Measurements from ENCODE around the gene GARS1. TPM values are rescaled to one million over a fixed set of nuclear protein-coding genes. Genes with fewer than 3 reads are reported as not detected.
A peak's percentile ranks its signal among the peaks of the same experiment; 100 is the strongest.

The GARS1 gene
- total and polyA plus RNA-seq, 2 donors (not counting 1 experiment from before 2014, with no cell fraction given): 322 to 669 TPM

GRCh38 chr7:30559611-30560010, 35.1 kb upstream of the GARS1 start:
- TF ChIP-seq EZH2 (IDR thresholded peaks at IDR 0.05; ENCODE audit: low read length, missing control alignments): no peak
- TF ChIP-seq CTCF (conservative IDR thresholded peaks at IDR 0.05 in 1 of 2, IDR thresholded peaks at IDR 0.05 in 1 of 2; ENCODE audit: low read depth in 1 of 2, low read length in 2 of 2): no peak
- Histone ChIP-seq H3K9me3 (ENCODE audit: control insufficient read depth, insufficient read depth, low read depth, low read length) (no peaks in the 10 kb centered on the region), H3K4me1 (ENCODE audit: control insufficient read depth, extremely low read depth, insufficient read depth, low read length) (peaks cover 11% of the 10 kb centered on the region), H3K27me3 (ENCODE audit: control insufficient read depth, insufficient read depth, low read length) (no peaks in the 10 kb centered on the region), H3K4me3 (replicated peaks in 1 of 4; ENCODE audit: control extremely low read depth in 1 of 4, insufficient read depth in 1 of 4, low read depth in 3 of 4, low read length in 4 of 4) (no peak overlapping the region), H3K27ac (ENCODE audit: insufficient read depth, low read length) (no peak overlapping the region), H4K20me1 (ENCODE audit: control insufficient read depth, extremely low read depth, insufficient read depth, low read length) (no peaks in the 10 kb centered on the region), H3K9ac (ENCODE audit: insufficient read depth, low read length) (no peak overlapping the region), H3K4me2 (ENCODE audit: extremely low read depth, insufficient read depth, low read length) (no peak overlapping the region), H2AFZ (ENCODE audit: low read length) (no peak overlapping the region), H3K36me3 (ENCODE audit: control insufficient read depth, insufficient read depth, low read length) (peaks cover 2% of the 10 kb centered on the region), H3K79me2 (ENCODE audit: control insufficient read depth, insufficient read depth, low read length) (no peaks in the 10 kb centered on the region)
- peak in 1 of 2 donors; percentile 9 for DNase-seq (ENCODE audit: low read depth in 2 of 2)

- Histone ChIP-seq H3K4me1 (ENCODE audit: control insufficient read depth, extremely low read depth, insufficient read depth, low read length) (peaks cover 11% of the 10 kb centered on the region), H3K4me3 (replicated peaks in 1 of 4; ENCODE audit: control extremely low read depth in 1 of 4, insufficient read depth in 1 of 4, low read depth in 3 of 4, low read length in 4 of 4) (no peak overlapping the region), H3K9ac (ENCODE audit: insufficient read depth, low read length) (no peak overlapping the region), H3K9me3 (ENCODE audit: control insufficient read depth, insufficient read depth, low read depth, low read length) (no peaks in the 10 kb centered on the region), H3K27ac (ENCODE audit: insufficient read depth, low read length) (no peak overlapping the region), H4K20me1 (ENCODE audit: control insufficient read depth, extremely low read depth, insufficient read depth, low read length) (no peaks in the 10 kb centered on the region), H2AFZ (ENCODE audit: low read length) (no peak overlapping the region), H3K4me2 (ENCODE audit: extremely low read depth, insufficient read depth, low read length) (no peak overlapping the region), H3K36me3 (ENCODE audit: control insufficient read depth, insufficient read depth, low read length) (peaks cover 2% of the 10 kb centered on the region), H3K27me3 (ENCODE audit: control insufficient read depth, insufficient read depth, low read length) (no peaks in the 10 kb centered on the region), H3K79me2 (ENCODE audit: control insufficient read depth, insufficient read depth, low read length) (no peaks in the 10 kb centered on the region)
- DNase-seq (ENCODE audit: low read depth in 2 of 2): peak in 1 of 2 donors; percentile 49
- TF ChIP-seq CTCF (conservative IDR thresholded peaks at IDR 0.05 in 1 of 2, IDR thresholded peaks at IDR 0.05 in 1 of 2; ENCODE audit: low read depth in 1 of 2, low read length in 2 of 2) (no peak), EZH2 (IDR thresholded peaks at IDR 0.05; ENCODE audit: low read length, missing control alignments) (no peak)
These were observed 33.3 kb upstream of the GARS1 start for GRCh38 chr7:30561389-30561788.

- H3K4me1 ChIP-seq (ENCODE audit: control insufficient read depth, extremely low read depth, insufficient read depth, low read length): peaks cover 11% of the 10 kb centered on the region
- DNase-seq (ENCODE audit: low read depth in 2 of 2): peak; percentile 72 to 85
These were observed 32.2 kb upstream of the GARS1 start for GRCh38 chr7:30562498-30562897.

More at GRCh38 chr7:30562498-30562897, 32.2 kb upstream of the GARS1 start:
- H3K79me2 ChIP-seq (ENCODE audit: control insufficient read depth, insufficient read depth, low read length): no peaks in the 10 kb centered on the region
- H3K27ac ChIP-seq (ENCODE audit: insufficient read depth, low read length): no peak overlapping the region
- H3K4me2 ChIP-seq (ENCODE audit: extremely low read depth, insufficient read depth, low read length): no peak overlapping the region
- H3K4me3 ChIP-seq (replicated peaks in 1 of 4; ENCODE audit: control extremely low read depth in 1 of 4, insufficient read depth in 1 of 4, low read depth in 3 of 4, low read length in 4 of 4): no peak overlapping the region
- H3K9me3 ChIP-seq (ENCODE audit: control insufficient read depth, insufficient read depth, low read depth, low read length): no peaks in the 10 kb centered on the region
- no peak overlapping the region for H3K9ac ChIP-seq (ENCODE audit: insufficient read depth, low read length)
- H3K36me3 ChIP-seq (ENCODE audit: control insufficient read depth, insufficient read depth, low read length): peaks cover 2% of the 10 kb centered on the region
- H2AFZ ChIP-seq (ENCODE audit: low read length): no peak overlapping the region
- H3K27me3 ChIP-seq (ENCODE audit: control insufficient read depth, insufficient read depth, low read length): no peaks in the 10 kb centered on the region
- H4K20me1 ChIP-seq (ENCODE audit: control insufficient read depth, extremely low read depth, insufficient read depth, low read length): no peaks in the 10 kb centered on the region
- TF ChIP-seq EZH2 (IDR thresholded peaks at IDR 0.05; ENCODE audit: low read length, missing control alignments): no peak
- peak; percentile 22 to 45 for TF ChIP-seq CTCF (conservative IDR thresholded peaks at IDR 0.05 in 1 of 2, IDR thresholded peaks at IDR 0.05 in 1 of 2; ENCODE audit: low read depth in 1 of 2, low read length in 2 of 2)

Measured in fibroblast of lung (primary cell).